Measurements from ENCODE around the gene ASIC5.
"Not testable (repeated sequence)": the region's sequence is repeated elsewhere in the genome, so short reads cannot be mapped to it uniquely, and the experiment has no call there.

ASIC5 gene, protein sequence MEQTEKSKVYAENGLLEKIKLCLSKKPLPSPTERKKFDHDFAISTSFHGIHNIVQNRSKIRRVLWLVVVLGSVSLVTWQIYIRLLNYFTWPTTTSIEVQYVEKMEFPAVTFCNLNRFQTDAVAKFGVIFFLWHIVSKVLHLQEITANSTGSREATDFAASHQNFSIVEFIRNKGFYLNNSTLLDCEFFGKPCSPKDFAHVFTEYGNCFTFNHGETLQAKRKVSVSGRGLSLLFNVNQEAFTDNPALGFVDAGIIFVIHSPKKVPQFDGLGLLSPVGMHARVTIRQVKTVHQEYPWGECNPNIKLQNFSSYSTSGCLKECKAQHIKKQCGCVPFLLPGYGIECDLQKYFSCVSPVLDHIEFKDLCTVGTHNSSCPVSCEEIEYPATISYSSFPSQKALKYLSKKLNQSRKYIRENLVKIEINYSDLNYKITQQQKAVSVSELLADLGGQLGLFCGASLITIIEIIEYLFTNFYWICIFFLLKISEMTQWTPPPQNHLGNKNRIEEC

DNA sequence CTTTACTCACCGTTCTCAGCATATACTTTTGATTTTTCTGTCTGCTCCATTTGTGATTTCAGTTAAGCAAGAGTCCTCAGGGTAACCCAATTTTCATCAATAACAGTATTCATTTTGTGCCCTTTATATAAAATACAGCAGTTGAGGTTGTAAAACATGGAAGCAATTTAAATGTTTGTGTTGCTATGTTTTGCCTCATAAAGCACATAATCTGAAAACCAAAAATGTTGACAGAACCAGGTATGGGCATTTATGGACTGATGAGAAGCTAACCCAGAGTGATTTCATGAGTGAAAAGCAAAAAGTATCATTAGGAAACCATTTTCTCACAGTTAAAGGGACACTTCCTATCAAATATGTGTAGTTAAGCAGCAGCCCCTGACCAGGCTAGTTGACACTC is at the start of gene ASIC5:
Gene ASIC5, minus strand, starts transcription at position 101 of the 400 bp plus-strand sequence. Its CDS starts 51 bp downstream, at position 50.
- no peak for DNase-seq

DNA sequence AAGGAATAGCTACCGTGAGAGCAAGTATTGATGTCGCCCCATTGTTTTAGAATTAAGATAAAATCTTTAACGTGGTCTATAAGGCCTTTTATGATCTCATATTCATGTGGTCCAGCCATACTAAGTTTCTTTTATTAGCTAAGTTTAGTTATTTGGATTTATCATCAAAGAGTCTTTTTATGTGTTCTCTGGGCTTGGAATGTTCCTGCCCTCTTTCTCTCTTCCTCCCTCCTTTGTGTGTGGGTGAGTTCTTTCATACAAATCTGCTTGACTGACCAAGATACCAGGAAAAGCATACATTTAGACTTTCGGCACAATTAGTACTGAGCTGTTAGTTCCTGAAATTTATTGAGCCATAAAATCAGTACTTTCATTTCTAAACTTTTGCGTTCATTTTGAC is 48.7 kb upstream of the ASIC5 start:
- no peak for DNase-seq

DNA sequence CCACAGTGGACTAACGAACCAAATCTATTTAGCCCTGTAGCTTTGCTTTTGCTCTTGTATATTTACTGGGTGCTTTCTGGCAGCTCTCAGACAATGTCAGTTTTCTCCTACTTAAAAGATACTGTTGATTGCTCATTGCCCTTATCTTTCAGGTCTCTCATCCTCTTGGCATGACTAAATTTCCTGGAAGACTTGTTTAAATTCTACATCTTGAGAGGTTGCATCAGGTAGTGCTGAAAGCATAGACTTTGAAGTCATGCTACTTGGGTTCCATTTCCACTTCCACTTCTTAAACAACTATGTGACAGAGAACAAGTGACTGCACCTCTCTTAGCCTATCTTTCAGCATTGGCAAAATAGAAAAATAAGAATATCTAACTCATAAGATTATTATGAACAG is 45.8 kb upstream of the ASIC5 start:
- no peak for DNase-seq

DNA sequence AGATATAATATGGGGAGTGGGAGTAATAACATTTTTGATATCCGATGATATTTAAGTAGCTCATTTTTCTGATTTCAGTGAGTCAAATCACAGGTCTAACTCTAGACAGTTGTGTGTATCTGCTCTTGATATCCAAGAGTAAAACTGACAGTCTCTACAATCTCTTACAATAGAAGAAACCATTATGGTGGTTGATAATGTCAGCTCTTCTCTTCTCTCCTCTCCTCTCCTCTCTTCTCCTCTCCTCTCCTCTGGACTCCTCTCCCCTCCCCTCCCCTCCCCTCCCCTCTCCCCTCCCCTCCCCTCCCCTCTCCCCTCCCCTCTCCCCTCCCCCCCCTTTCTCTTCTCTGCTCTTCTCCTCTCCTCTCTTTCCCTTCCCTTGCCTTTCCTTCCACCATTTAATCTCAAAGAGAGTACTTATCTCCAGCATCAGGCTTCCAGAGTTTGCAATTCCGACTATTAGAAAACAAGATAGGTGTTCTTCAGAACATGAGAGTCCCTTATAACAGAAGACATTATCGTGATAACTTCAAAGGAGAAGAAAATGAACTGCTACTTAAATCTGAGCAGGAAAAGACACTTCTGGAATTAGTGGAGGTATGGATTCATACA is 43.6 kb upstream of the ASIC5 start:
- no peak for DNase-seq

DNA sequence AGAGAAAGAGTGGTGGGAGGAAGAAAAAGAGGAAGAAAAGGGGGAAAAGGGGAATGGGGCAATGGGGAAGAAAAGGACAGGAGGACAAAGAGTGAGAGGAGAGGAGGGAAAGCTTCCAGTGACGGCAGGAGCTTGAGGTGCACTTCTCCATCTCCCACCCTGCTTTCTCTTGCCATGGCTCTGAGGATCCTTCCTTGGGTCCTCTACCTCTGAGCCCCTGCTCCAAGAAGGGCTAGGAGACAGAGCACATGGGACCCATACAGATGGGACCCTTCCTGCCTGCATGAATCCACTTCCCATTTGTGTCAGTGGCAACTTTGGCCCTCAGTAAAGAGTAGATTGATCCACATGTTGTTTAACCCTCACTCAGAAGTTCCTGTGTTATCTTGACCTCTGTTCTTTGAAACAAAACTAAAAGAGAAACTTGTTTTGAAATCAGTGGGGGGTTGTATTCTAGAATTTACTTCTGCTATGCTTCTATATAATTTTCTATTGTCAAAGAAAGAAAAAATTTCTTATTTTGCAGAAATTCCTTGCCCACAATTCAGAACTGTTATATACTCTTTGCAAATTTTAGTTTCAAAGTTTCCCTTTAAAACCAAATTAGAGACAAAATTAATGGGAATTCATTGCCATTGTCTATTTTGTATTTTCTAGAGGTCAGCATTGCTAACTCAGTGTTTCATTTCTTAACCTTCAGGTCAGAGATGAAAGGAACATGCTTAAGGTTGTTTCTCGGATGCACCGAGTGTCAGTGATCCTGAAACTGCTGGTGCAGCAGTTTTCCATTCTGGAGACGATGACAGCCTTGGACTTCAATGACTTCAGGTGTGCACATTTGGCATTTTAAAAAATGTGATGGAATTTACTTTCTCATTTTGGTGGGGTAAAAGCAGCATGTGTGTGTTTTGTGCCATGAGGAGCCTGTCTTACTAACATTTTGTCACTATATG is 42.4 kb upstream of the ASIC5 start:
- no peak for DNase-seq

DNA sequence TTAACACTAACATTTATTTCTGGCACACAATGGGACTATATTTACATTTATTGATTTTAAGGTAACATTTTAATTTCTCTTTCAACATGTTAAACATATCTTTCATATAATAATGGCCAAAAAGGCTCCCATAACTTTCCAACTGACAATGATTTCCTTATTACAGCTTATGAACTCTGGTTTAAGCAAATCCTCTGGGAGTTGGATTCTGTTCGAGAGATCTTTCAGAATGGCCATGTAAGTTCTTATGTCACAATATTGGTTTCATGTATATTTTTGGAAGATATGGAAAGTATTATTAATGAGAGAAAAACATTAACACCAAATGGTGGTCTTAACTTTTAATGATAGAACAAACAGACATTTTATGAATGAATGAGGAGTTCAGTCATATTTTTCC is 41.5 kb upstream of the ASIC5 start:
- DNase-seq: no peak

DNA sequence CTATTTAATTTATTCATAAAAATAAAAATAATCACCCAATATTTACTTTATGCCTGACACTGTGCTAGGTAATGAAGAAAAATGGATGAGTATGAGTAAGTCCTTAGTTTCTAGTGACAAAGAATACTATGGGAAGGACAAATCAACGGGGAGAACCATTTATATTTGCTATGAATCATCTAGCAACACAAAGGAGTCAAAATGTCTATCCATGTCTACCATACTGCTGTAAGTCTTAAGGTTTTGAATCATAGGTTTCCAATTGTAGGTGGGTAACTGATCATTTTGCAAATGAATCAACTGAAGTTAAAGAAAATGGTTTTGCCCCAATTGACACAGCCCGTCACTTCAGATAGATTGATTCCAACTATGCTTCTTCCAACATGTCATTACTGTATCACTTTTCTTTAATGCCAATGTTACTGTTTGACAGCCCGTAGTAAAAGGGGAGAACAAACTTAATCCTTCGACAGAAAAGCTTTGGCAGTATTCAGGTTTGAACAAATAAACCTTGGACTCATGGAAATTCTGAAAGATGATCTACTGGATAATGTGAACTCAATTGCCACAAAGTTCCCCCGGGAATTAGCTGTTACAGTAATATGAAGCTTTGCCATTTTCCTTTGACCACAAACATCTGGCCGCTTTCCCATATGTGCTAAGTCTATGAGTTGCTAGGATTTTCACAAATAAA is 40.6 kb upstream of the ASIC5 start:
- DNase-seq: peak; percentile 68

DNA sequence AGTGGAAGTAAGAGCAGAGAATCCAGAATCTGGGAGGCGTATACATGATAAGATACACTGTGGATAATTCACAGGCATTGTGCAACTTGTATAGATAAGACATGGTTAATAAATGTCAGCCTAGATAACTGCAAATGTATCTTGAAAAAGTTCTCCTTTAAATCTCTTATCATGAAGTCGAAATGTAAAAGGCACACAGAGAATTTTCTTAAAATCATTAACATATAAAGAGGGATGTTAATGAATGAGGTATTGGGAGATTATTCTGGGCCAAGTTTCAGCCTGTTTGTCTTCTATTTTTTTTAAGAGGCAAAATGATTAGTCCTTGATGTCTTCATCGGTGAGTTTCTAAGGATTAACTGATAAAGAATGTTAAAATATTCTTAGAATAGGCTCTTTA is 38.3 kb upstream of the ASIC5 start:
- no peak for DNase-seq

DNA sequence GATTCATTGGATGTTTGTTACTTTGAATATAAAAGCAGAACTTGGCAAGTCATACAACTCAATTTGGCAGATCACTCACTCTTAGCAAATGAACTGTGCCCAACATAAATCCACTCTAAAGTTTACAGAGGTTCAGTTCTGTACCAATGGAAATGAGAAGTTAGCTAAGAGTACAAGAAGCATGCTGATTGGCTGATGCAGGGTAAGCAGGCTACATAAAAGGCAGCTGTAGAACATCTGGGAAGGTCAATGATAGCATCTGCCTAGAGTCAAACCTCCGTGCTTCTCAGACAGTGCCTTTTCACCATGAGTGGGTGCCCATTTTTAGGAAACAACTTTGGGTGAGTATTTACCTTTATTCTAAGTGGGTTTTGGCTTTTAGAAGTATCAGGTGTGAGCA is 37.4 kb upstream of the ASIC5 start, which contains the start of gene TDO2:
Gene TDO2, plus strand, starts transcription at position 244 of the 400 bp plus-strand sequence. Its CDS starts 63 bp downstream, at position 307.
- no peak for DNase-seq

DNA sequence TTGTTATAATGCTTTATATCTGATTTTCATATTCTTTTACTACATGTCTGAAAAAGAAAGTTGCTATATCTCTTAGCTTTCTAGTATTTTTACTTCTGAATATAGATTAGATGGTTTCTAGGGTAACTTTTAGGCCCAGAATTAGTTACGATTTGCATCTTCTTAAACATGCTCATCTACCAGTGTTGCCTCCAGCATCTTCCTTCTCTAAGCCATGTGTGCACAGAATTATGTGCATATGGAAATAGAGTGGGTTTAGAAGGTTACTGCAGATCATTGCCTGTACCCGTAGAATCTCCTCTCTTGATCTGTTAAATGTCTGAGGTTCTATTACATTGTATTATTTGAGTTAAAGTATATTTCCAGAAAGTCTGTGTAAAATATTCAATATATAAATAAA is 34.9 kb upstream of the ASIC5 start:
- no peak for DNase-seq

DNA sequence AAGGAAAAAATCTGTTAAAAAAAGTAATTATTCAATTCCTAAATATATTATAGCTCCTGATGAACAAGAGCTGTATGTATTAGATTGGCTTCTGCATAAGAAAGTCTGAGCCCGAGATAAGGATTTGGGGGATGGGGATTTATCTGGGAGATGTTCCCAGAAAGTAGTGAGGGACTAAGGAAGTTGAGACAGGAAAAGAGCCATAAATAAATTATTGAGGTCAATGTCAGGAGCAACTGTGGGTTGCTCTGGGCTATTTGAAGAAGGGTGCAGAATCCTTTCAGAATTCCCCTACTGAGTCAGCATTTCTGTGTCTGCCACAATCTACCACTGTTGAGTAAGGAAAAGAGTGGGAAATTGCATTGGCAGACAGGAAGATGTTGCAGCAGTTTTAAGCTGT is 34.3 kb upstream of the ASIC5 start:
- DNase-seq: no peak

DNA sequence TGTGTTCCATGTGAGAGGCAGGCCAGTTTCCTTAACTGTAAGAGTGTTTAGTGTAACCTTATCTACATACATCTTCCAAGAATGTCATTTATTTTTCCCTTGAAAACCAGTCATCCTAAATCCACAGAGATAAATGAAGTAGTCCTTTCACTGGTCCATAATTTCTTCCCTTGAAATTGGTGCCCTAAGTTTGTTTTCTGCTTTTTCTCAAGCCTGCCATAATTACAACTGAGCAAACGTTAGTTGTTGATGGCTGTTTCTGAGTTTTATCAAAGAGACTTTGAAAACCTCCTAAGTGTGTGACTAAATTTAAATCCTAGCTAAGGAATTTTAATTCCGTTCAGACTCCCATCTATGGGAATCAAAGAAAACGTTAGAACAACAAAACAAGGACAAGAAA is 33.8 kb upstream of the ASIC5 start:
- DNase-seq: no peak

DNA sequence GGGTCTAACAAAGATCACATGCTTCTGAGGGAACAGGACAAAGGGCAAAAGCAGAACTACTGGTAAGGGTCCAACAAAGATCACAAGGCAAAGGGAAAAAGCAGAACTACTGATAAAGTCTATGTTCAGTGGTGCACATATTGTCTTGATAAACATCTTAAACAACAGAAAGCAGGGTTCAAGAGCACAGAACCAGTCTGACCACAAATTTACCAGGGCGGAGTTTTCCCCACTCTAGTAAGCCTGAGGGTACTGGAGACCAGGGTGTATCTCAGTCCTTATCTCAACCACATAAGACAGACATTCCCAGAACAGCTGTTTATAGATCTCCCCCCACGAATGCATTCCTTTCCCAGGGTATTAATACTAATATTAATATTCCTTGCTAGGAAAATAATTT is 32.3 kb upstream of the ASIC5 start:
- not testable (repeated sequence) for DNase-seq

DNA sequence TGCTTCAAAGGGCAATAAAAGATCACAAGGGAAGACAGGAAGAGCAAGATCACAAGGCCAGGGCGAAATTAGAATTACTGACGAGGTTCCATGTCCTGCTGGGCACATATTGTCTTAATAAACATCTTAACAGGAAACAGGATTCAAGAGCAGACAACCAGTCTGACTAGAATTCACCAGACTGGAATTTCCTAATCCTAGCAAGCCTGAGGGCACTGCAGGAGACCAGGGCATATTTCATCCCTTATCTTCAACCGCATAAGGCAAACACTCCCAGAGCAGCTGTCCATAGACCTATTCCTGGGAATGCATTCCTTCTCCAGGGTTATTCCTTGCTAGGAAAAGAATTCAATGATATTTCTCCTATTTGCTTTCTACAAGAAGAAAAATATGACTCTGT is 25.0 kb upstream of the ASIC5 start:
- no peak for DNase-seq

DNA sequence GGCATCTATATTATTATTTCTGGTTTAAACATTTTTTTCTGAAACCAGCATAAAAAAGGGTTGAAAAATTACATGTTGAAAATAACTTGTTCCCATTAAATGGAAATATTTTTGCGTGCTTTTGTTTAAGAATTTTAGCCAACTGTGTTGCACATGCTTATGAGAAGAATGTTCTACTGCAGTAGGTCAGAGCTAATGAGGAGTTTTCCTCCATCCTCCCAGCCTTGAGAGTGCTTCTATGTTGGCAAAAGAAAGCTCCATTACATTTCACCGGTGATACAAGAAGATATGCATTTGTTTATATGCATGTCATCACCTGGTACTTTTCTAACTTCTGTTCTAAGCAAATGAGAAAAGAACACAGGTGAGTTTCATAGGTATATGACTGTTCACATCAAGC is 23.9 kb upstream of the ASIC5 start:
- DNase-seq: no peak

DNA sequence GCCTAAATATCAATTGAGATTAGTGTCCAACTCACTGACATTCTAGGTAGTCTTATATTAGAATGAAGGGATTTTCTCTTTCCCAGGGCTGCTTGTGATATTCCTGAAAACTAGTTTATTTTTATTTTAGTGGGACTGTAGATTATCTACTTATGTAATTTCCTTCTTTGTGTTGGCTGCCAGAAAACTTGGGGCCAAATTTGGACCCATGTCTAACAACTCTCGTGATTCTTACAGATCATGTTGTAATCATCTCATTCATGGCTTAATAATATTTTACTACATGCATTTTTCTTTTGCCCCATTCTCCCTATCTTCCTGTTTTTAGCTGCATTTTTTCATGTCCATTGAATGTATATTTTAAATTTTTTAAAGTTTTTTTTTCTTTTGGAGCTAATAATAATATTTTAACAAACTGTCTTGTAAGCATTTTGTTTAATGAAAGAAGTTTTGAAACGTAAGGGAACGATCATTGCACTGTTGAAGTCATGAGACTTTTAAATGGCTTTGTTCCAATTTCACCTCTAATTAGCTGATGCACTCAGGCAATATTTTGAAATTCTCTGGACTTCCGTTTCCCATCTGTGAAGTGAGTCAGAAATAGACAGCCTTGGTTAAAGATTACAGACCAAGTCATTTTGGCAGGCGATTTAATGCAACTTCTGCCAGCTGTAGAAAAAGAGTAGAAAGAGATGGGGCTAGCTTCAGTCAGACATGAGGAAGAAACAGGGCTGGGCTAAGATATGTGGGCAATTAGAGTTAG is 23.1 kb upstream of the ASIC5 start:
- DNase-seq: no peak

DNA sequence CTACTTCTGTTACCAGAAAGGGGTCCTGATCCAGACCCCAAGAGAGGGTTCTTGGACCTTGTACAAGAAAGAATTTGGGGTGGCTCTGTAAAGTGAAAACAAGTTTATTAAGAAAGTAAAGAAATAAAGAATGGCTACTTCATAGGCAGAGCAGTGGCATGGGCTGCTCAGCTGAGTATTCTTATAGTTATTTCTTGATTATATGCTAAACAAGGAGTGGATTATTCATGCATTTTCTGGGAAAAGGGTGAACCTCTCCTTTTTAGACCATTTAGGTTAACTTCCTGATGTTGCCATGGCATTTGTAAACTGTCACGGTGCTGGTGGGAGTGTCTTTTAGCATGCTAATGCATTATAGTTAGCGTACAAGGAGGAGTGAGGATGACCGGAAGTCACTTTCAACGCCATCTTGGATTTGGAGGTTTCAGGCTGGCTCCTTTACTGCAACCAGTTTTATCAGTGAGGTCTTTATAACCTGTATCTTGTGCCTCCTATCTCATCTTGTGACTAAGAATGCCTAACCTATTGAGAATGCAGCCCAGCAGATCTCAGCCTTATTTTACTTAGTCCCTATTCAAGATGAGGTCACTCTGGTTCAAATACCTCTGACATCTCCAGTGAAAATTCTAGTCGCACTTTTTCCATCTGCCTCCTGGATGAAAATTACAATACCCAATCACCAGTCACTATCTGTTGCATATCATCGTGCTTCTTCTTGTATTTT is 21.9 kb upstream of the ASIC5 start:
- no peak for DNase-seq

DNA sequence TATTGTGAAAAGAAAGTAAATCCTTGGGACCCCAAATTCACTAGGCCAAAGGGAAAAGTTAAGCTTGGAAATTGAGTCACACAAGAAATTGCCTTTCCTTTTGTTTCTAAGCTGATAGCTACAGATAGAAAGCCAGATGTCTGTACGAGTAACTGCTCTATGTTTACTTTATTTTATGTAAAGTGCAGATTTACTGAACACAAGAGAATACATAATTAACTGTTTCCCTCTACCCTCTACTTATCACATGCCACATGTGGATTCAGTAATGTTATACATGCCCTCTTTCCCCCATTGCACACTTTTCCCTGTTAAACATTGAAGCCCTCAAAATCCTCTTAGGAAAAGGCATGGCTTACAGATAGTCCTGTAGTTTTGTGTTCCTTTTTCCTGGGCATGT is 21.0 kb upstream of the ASIC5 start:
- DNase-seq: no peak

DNA sequence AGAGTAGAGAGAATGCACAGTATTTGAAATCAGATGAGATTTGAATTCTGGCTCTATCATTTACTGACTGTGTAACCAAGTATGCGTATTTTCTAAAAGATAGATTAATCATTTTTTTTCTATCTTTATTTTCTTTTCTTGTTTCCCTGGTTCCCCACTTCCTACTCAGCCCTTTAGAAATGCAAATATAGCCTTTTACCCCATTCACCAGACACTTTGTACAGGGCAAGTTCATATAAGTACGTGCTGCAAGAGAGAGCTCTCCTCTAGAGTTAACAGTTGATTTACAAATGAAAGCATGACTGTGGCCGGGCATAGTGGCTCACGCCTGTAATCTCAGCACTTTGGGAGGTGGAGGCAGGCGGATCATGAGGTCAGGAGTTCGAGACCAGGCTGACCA is 19.6 kb upstream of the ASIC5 start:
- DNase-seq: no peak

DNA sequence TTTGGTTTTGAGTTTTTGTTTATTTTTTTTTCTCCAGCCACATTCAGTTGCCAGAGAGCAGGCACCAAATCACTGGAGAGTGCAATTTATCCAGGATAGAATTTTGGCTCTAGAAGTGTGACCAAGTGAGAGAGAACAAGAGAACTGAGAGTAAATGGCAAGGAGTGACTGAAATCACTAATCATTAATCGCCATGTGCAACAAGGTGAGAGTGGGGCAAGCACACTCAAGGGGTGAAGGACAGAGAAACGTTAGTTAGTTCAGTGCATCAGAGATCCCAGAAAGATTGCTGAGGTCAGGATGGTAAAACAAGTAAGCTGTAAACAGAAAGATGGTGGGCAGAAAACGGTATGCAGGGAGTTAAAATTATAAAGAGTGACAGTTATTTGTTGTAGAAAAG is 17.8 kb upstream of the ASIC5 start:
- no peak for DNase-seq

DNA sequence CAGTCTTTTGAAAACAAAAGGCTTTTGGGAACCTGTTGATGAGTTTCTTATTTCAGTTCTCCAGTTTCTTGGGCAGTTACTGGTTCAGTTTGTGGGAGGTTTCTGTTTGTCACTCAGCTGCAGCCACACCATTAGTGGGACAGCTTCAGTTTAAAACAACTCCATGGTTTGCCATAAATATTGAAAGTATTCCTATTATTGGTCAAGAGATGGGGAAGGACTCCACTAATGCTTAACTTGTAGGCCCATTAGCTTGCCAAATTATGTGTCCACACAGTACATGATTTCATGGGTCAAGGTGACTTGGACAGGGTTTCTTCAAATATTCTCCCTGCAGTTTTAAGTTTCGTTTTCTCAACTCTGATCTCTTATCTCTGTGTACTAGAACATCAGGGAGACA is 15.5 kb upstream of the ASIC5 start:
- DNase-seq: no peak
